Measurements from ENCODE around the gene HOOK1. TPM values are rescaled to one million over a fixed set of nuclear protein-coding genes. Genes with fewer than 3 reads are reported as not detected.

Gene HOOK1
- total RNA-seq, 1 donor from 2014 or later = 24.6 TPM

DNA sequence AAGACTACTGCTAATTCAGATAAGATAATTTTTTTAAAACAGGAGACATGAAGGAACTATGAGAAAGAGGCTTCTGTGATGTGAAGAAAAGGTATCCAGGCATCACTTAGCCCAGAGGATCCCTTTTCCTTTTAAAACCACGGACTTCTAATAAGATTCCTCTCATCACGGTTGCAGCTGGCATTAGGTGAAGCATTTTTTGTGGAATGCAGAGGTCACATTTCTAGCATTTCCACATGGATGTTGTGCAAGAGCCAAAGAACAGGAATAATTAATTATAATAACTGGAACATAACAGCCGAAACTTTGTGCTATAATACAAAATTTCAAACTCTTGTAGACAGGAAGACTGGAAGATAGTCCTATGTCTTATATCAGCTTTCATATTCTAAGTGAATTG, 84.2 kb downstream of the HOOK1 start:
- Histone ChIP-seq H3K9me3 (no peaks in the 10 kb centered on the region), H3K27ac (no peak overlapping the region), H3K36me3 (no peaks in the 10 kb centered on the region), H3K4me1 (no peaks in the 10 kb centered on the region), H3K27me3 (no peaks in the 10 kb centered on the region), H3K4me3 (no peak overlapping the region)
- TF ChIP-seq POLR2AphosphoS5 (IDR thresholded peaks at IDR 0.05; ENCODE audit: insufficient read depth in 1 of 2, low read depth in 1 of 2) (no peak), POLR2A (IDR thresholded peaks at IDR 0.05) (no peak)
- TF ChIP-seq, protein P1, sequence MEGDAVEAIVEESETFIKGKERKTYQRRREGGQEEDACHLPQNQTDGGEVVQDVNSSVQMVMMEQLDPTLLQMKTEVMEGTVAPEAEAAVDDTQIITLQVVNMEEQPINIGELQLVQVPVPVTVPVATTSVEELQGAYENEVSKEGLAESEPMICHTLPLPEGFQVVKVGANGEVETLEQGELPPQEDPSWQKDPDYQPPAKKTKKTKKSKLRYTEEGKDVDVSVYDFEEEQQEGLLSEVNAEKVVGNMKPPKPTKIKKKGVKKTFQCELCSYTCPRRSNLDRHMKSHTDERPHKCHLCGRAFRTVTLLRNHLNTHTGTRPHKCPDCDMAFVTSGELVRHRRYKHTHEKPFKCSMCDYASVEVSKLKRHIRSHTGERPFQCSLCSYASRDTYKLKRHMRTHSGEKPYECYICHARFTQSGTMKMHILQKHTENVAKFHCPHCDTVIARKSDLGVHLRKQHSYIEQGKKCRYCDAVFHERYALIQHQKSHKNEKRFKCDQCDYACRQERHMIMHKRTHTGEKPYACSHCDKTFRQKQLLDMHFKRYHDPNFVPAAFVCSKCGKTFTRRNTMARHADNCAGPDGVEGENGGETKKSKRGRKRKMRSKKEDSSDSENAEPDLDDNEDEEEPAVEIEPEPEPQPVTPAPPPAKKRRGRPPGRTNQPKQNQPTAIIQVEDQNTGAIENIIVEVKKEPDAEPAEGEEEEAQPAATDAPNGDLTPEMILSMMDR (IDR thresholded peaks at IDR 0.05) = no peak
- intact Hi-C loops (cut with DNase I) = no loop called here
- no peak for DNase-seq (ENCODE audit: extremely low spot score in 2 of 2)

DNA sequence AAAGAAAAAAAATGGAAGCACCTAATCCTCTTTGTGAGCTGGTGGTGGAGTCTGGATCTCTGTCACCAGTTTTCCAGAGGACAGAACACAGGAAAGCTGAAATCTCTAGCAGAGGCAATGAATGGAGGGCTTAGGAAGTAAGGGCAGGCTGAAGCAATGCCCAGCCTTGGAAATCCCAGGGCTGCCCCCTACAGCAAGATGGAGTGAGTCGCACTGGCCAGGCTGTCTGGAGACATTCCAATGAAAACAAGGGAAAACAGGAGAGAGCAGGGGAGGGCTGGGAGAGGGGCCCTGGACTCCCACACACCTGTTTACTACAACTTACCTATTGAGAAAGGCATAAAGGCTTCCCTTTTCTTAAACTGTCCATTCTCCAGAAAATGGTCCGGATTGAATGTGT, 85.9 kb downstream of the HOOK1 start:
- no peak overlapping the region for H3K27ac ChIP-seq
- no peaks in the 10 kb centered on the region for H3K36me3 ChIP-seq
- H3K9me3 ChIP-seq = no peaks in the 10 kb centered on the region
- TF ChIP-seq POLR2A (IDR thresholded peaks at IDR 0.05) (no peak), POLR2AphosphoS5 (IDR thresholded peaks at IDR 0.05; ENCODE audit: insufficient read depth in 1 of 2, low read depth in 1 of 2) (no peak)
- TF ChIP-seq, protein P1 (IDR thresholded peaks at IDR 0.05) = no peak
- H3K4me1 ChIP-seq = no peaks in the 10 kb centered on the region
- intact Hi-C loops (cut with DNase I) = no loop called here
- H3K4me3 ChIP-seq = no peak overlapping the region
- no peaks in the 10 kb centered on the region for H3K27me3 ChIP-seq
- no peak for DNase-seq (ENCODE audit: extremely low spot score in 2 of 2)

DNA sequence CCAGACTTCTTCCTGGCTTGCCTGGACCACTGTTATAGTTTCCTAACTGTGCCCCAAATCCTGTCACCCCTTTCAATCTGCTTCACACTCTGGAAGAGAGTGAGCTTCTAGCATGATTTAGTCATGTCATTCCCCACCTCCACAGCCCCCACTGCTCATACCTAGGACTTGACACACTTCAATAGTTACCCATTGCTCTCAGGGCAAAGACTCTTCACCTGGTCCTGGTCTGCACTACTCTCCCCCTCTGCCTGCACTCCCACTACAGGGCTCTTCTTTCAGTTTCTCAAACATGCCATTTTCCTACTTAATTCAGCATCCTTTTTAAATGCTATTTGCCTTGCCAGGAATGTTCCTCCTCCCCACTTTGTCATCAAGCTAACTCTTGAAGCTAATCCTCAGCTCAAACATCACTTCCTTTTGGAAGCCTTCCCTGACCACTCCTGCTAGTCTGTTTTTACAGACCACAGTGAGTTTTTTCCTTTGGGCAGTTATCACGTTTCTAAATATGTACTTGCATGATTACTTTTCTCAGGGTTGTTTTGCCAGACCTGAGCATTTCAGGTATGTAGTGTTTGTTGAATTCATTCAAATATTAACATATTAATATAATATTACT, 87.1 kb downstream of the HOOK1 start:
- TF ChIP-seq, protein P1 (IDR thresholded peaks at IDR 0.05) = no peak
- no peak for TF ChIP-seq POLR2AphosphoS5 (IDR thresholded peaks at IDR 0.05; ENCODE audit: insufficient read depth in 1 of 2, low read depth in 1 of 2)
- TF ChIP-seq POLR2A (IDR thresholded peaks at IDR 0.05) = no peak
- no peak for DNase-seq (ENCODE audit: extremely low spot score in 2 of 2)
- H3K27me3 ChIP-seq = no peaks in the 10 kb centered on the region
- H3K36me3 ChIP-seq = no peaks in the 10 kb centered on the region
- no peaks in the 10 kb centered on the region for H3K9me3 ChIP-seq
- intact Hi-C loops (cut with DNase I) = no loop called here
- no peaks in the 10 kb centered on the region for H3K4me1 ChIP-seq
- H3K27ac ChIP-seq = no peak overlapping the region
- H3K4me3 ChIP-seq = no peak overlapping the region

DNA sequence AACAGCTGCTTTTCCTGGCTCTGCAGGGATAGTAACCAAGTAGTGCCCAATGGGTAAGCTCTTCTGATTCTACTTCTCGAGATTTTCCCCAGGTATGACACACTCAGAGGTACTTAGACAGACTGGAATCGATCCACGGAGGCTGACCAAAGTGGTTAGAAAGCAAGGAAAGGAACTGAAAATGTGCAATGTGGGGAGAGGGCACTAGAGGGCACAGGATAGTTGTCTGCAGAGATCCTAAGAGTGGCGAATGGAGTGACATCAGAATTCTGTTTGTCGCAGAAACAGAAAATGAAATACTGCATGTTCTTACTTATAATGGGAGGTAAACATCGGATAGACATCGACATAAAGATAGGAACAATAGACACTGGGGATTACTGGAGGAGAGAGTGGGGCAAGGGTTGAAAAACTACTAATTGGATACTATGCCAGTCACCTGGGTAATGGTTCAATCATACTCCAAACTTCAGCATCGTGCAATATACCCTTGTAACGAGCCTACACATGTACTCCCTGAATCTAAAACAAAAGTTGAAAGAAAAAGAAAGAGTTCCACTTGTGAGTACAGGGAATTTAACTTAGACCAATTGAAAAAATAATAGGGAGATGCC, 88.5 kb downstream of the HOOK1 start:
- H3K27me3 ChIP-seq = no peaks in the 10 kb centered on the region
- H3K4me1 ChIP-seq = no peaks in the 10 kb centered on the region
- intact Hi-C loops (cut with DNase I) = no loop called here
- no peak overlapping the region for H3K4me3 ChIP-seq
- DNase-seq (ENCODE audit: extremely low spot score in 2 of 2) = no peak
- no peak overlapping the region for H3K27ac ChIP-seq
- H3K36me3 ChIP-seq = no peaks in the 10 kb centered on the region
- H3K9me3 ChIP-seq = no peaks in the 10 kb centered on the region
- TF ChIP-seq, protein P1 (IDR thresholded peaks at IDR 0.05) = no peak
- TF ChIP-seq POLR2A (IDR thresholded peaks at IDR 0.05) = no peak
- TF ChIP-seq POLR2AphosphoS5 (IDR thresholded peaks at IDR 0.05; ENCODE audit: insufficient read depth in 1 of 2, low read depth in 1 of 2) = no peak

DNA sequence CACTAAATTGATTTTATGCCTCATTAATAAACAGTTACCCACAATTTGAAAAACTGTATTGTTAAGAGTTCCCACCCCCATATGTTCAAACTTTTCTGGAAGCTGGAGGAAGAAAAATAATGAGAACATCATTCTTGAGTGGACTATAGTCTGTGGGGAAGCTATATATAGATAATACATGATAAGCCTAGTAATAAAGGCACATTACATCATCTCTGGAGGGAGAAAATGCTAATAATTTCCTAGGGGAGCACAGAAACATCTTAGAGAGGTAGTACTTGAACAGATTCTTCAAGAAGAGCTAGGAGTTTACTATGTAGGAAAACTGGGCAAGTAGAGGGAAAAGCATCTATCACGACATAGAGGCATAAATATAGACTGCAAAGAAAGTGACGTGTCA, 92.2 kb downstream of the HOOK1 start:
- Histone ChIP-seq H3K36me3 (no peaks in the 10 kb centered on the region), H3K27me3 (no peaks in the 10 kb centered on the region), H3K9me3 (no peaks in the 10 kb centered on the region), H3K4me3 (no peak overlapping the region), H3K4me1 (no peaks in the 10 kb centered on the region), H3K27ac (no peak overlapping the region)
- intact Hi-C loops (cut with DNase I) = no loop called here
- TF ChIP-seq, protein P1 (IDR thresholded peaks at IDR 0.05) = no peak
- TF ChIP-seq POLR2AphosphoS5 (IDR thresholded peaks at IDR 0.05; ENCODE audit: insufficient read depth in 1 of 2, low read depth in 1 of 2) (no peak), POLR2A (IDR thresholded peaks at IDR 0.05) (no peak)
- no peak for DNase-seq (ENCODE audit: extremely low spot score in 2 of 2)
